ENCODE measurements around the gene CHSY3.
"Not testable (repeated sequence)": the region's sequence is repeated elsewhere in the genome, so short reads cannot be mapped to it uniquely, and the experiment has no call there.

The CHSY3 gene

GRCh38 chr5:130155345-130156011 is 251.2 kb downstream of the CHSY3 start:
- DNase-seq (ENCODE audit: low read depth in 1 of 2, low spot score in 1 of 2), result no peak

DNA sequence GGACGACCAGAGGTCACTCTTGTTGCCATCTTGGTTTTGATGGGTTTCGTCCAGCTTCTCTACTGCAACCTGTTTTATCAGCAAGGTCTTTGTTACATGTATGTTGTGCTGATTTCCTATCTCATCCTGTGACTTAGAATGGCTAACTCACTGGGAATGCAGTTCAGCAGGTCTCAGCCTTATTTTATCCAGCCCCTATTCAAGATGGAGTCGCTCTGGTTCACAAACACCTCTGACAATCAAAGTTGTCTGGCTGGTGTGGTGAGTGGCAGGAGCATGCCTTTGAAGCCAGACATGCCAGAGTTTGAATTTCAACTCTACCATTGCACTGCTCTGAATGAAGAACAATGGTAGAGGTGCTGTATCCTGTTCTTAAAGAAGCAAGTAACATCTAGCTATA is 253.8 kb downstream of the CHSY3 start:
- DNase-seq (ENCODE audit: low read depth in 1 of 2, low spot score in 1 of 2), result no peak

DNA sequence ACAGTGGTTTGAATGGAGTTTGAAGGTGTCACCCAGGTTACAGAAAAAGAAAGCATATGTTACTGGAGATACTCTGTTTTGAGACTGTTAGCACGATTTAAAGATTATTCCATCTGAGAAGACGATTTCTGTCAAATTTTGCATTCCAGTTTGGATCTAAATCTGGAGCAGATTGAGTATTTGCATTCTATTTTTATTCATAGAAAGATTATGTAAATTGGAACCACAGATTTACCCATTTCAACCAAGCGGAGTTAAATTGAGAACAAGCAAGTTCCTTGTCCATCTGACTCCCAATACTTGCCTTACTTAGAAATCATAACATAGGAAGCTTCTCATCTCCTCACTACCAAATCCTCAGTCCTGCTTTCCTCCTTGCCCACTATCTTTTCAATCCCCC is 255.7 kb downstream of the CHSY3 start:
- no peak for DNase-seq (ENCODE audit: low read depth in 1 of 2, low spot score in 1 of 2)

GRCh38 chr5:130164966-130165365 is 260.7 kb downstream of the CHSY3 start:
- DNase-seq (ENCODE audit: low read depth in 1 of 2, low spot score in 1 of 2), result no peak

DNA sequence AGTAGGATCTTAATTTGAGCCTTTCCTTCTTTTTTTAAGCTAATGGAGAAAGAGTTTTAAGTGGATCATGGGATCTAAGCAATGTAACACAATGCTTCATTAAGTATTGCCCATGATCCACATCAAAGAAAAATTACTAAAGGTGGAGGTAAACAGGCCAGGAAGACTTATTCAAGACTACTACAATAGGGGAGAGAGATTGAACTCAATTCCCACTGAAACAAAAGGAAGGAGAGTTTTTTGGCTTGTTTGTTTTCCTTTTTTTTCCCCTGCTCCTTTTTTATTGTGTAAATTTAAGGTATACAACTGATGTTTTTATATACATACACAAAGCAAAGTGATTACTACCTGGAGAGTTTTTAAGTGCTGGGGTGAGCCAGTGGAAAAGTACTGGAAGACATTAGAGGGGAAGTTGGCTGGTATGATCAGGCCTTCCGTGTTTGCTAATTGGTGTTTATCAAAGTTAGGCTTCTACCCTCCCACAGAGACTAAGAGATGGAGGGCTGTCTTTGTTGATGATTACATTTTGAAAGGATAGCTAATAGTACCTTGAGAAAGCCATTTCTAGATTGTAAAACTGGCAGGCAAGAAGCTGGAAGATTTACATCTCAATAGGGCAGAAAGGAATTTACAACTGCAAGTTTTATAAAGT is 262.7 kb downstream of the CHSY3 start:
- no peak for DNase-seq (ENCODE audit: low read depth in 1 of 2, low spot score in 1 of 2)

DNA sequence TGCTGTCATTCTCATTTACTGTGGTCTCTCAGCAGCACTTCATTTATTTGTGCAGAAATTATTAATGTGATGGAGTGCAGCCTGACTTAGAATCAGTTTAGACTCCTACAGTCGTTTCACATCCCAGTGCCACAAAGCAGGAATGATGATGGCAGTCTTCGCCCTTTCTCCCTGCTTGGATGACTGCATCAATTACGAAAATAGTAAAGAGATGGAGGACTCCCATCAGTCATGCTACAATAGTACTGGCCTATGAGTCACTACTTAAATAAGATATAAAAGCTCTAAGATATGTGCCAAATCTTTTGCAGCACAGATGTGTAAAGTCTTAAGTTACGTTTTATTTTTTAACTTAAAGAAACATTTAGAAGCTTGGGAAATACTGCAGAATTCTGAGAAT is 263.9 kb downstream of the CHSY3 start:
- no peak for DNase-seq (ENCODE audit: low read depth in 1 of 2, low spot score in 1 of 2)

DNA sequence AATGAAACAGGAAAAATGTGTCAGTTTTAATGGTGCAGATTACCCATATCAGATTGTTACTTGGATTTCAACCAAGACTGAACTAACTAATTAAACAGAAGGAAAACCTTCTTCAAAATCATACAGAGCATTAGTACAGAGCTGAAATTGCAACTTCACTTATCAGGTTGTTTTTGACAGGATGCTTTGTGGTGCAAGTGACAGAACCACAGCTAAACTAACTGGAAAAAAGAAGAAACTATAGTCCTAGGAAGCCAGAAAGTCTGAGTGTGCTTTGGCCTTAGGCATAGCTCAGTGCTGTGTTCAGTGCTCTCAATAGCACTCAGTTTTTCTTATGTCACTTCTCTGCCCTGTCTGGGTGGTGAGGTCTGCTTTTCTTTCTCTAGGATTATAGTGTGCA is 267.4 kb downstream of the CHSY3 start:
- no peak for DNase-seq (ENCODE audit: low read depth in 1 of 2, low spot score in 1 of 2)

- DNase-seq (ENCODE audit: low read depth in 1 of 2, low spot score in 1 of 2), result no peak
Observed at GRCh38 chr5:130183115-130183514, 278.9 kb downstream of the CHSY3 start.

GRCh38 chr5:130189961-130190360 is 285.7 kb downstream of the CHSY3 start:
- no peak for DNase-seq (ENCODE audit: low read depth in 1 of 2, low spot score in 1 of 2)

DNA sequence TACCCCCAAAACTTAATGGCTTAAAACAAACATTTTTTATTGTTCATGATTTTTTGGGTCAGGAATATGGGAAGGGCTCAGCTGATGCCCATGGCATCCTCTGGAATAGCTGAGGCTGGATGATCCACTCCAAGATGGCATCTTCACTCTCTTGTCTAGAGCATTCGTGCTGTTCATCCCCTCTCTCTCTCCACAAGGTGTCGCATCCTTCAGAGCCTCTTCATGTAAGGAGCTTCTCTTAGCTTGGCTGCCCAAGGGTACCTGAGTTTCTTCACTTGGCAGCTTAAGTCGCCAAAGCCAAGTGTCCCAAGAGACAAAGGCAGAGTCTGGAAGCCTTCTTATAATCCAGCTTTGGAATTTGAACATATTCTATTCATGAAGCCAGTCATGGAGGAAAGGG is 294.7 kb downstream of the CHSY3 start:
- DNase-seq (ENCODE audit: low read depth in 1 of 2, low spot score in 1 of 2), result no peak

DNA sequence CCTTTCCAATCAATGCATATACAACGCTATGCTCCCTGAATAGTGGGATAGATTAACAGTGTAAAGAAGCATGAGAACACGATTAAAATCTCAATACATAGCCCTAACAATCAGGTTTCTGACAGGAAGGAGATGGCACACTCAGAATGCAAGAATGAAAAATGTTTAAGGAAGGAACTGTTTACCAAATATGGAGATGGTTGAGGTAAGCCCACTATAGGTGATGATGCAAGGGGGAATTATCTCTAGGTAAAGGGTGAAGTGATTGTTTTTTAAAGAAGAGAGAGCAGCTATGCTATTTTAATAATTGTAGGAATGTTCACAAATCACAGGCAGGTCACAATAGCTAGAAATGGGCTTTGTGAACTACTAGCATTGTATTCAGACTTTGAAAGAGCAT is 302.4 kb downstream of the CHSY3 start:
- no peak for DNase-seq (ENCODE audit: low read depth in 1 of 2, low spot score in 1 of 2)

DNA sequence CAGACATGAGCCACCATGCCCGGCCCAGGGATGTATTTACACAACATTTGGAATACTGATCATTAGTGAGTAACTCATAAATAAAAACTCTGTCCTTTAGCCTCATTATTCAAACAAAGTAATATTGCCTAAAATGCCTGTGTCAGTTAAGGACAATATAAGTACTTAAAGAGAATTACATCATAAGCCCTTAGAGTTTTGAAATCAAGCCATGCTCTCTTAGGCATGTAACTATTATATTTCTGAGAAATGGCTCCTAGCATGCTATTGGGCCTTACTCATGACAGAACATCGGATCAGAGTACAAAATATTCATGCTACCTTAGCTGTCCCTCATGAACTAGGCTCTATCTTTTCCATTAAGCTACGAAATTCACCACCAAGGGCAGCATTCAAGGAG is 309.3 kb downstream of the CHSY3 start:
- DNase-seq (ENCODE audit: low read depth in 1 of 2, low spot score in 1 of 2), result no peak

- DNase-seq (ENCODE audit: low read depth in 1 of 2, low spot score in 1 of 2), result no peak
Observed at GRCh38 chr5:130216286-130216685, 312.0 kb downstream of the CHSY3 start.

DNA sequence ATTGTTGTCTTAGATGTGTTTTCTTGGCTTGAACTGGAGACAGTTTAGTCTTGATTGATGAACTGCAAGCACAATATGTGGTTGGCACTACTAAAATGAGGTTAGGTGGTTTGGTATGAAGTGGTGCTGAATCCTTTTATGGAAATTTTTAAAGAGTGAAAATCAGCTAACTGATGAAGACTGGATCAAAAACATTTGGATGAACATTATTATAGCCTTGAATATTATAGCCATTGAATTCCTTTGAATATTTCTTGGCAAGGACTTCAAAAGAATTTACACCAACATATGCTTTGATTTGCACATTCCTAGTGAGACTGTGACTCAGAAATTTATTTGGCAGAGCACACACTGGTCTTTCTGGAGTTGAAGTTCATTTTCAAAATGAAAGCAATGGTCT is 318.3 kb downstream of the CHSY3 start:
- DNase-seq (ENCODE audit: low read depth in 1 of 2, low spot score in 1 of 2), result no peak

GRCh38 chr5:130226556-130226955 is 322.3 kb downstream of the CHSY3 start:
- not testable (repeated sequence) for DNase-seq (ENCODE audit: low read depth in 1 of 2, low spot score in 1 of 2)

GRCh38 chr5:130227699-130228098 is 323.4 kb downstream of the CHSY3 start:
- no peak for DNase-seq (ENCODE audit: low read depth in 1 of 2, low spot score in 1 of 2)

- no peak for DNase-seq (ENCODE audit: low read depth in 1 of 2, low spot score in 1 of 2)
Observed at GRCh38 chr5:130231786-130232185, 327.5 kb downstream of the CHSY3 start.

GRCh38 chr5:130234816-130235215 is 330.6 kb downstream of the CHSY3 start:
- DNase-seq (ENCODE audit: low read depth in 1 of 2, low spot score in 1 of 2), result no peak
